B cell (primary cell): ENCODE measurements around the gene OSBP2. TPM values are rescaled to one million over a fixed set of nuclear protein-coding genes. Genes with fewer than 3 reads are reported as not detected.

Source experiments
- ATAC-seq: fragments of 200-7000 bp; cut with Tn5 transposase; one replicate; pipeline ENCODE4 v1.10.0; 2021; ENCODE audit warnings: low read depth, mild to moderate bottlenecking, moderate number of reproducible peaks, moderate library complexity
- CTCF ChIA-PET: fragments of 350-600 bp; sonication (Branson Sonifier 250); formaldehyde crosslinking; loops from one replicate; lab custom pipeline; 2021; ENCODE audit warnings: antibody characterized with exemption, inconsistent platforms; lab: Charles Lee
- POLR2A ChIA-PET: fragments of 350-600 bp; sonication (Branson Sonifier 250); formaldehyde crosslinking; loops from one replicate; lab custom pipeline; 2021; ENCODE audit warnings: antibody characterized with exemption; lab: Charles Lee
- DNase-seq: peaks from one replicate; pipeline ENCODE4 v3.0.0; 2013
- H2AFZ ChIP-seq: 2 replicates; pipeline ENCODE4 v1.6.1; 2012; ENCODE audit warnings: mild to moderate bottlenecking, low read depth, low read length; ENCODE audit not compliant: insufficient read depth, poor library complexity, severe bottlenecking
- H3K27ac ChIP-seq, 2 donors: 1 replicate in 1 of 2; 2 replicates in 1 of 2; pipeline ENCODE4 v1.5.1; 2012 to 2013; ENCODE audit warnings: low read length in 2 of 2, mild to moderate bottlenecking in 2 of 2, moderate library complexity in 1 of 2
- H3K27me3 ChIP-seq, 4 experiments: fragments of 200-600 bp in 1 of 4; sonication (generic) in 1 of 4; replicated peaks in 1 of 4; 1 replicate in 2 of 4; 2 replicates in 2 of 4; pipeline versions ENCODE4 v1.6.1 to v1.7.0; 2013 to 2016; ENCODE audit warnings: low read length in 3 of 4, mild to moderate bottlenecking in 2 of 4, mixed read lengths in 1 of 4, moderate library complexity in 1 of 4; ENCODE audit not compliant: insufficient read depth in 4 of 4, control insufficient read depth in 3 of 4; ENCODE audit errors: control extremely low read depth in 1 of 4
- H3K36me3 ChIP-seq, 2 experiments: replicated peaks in 1 of 2; 1 replicate in 1 of 2; 2 replicates in 1 of 2; pipeline versions ENCODE4 v1.6.1 to v1.7.1; 2013; ENCODE audit warnings: low read length in 1 of 2; ENCODE audit not compliant: insufficient read depth in 2 of 2, control insufficient read depth in 1 of 2; ENCODE audit errors: control extremely low read depth in 1 of 2, extremely low read depth in 1 of 2
- H3K4me1 ChIP-seq, 2 donors: fragments of 200-600 bp in 1 of 2; sonication (generic) in 1 of 2; 1 replicate in 1 of 2; 2 replicates in 1 of 2; pipeline versions ENCODE4 v1.5.1 to v1.6.1; 2013 to 2017; ENCODE audit warnings: low read length in 2 of 2; ENCODE audit not compliant: control insufficient read depth in 2 of 2, insufficient read depth in 2 of 2
- H3K4me2 ChIP-seq: replicated peaks from 2 replicates; pipeline ENCODE3; 2012; ENCODE audit warnings: mild to moderate bottlenecking, low read depth, low read length; ENCODE audit not compliant: poor library complexity, severe bottlenecking
- H3K4me3 ChIP-seq, 5 experiments: fragments of 200-600 bp in 1 of 5; sonication (generic) in 1 of 5; 1 replicate in 3 of 5; 2 replicates in 2 of 5; pipeline versions ENCODE4 v1.5.1 to v1.7.0; 2011 to 2016; ENCODE audit warnings: low read length in 4 of 5, mild to moderate bottlenecking in 4 of 5, low read depth in 2 of 5, control low read depth in 1 of 5, moderate library complexity in 1 of 5; ENCODE audit not compliant: insufficient read depth in 1 of 5; ENCODE audit errors: control extremely low read depth in 1 of 5, extremely low read depth in 1 of 5
- H3K79me2 ChIP-seq: fragments of 200-600 bp; sonication (generic); one replicate; pipeline ENCODE4 v1.6.0; 2016; ENCODE audit warnings: low read length; ENCODE audit not compliant: control insufficient read depth, insufficient read depth
- H3K9ac ChIP-seq: fragments of 200-600 bp; sonication (generic); 2 replicates; pipeline ENCODE4 v1.6.1; 2017; ENCODE audit warnings: mild to moderate bottlenecking, low read length, moderate library complexity
- H3K9me3 ChIP-seq, 3 donors: one replicate each; pipeline versions ENCODE4 v1.6.1 to v1.7.1; 2013; ENCODE audit warnings: low read length in 2 of 3; ENCODE audit not compliant: control insufficient read depth in 2 of 3, insufficient read depth in 1 of 3; ENCODE audit errors: control extremely low read depth in 1 of 3
- H4K20me1 ChIP-seq: 2 replicates; pipeline ENCODE4 v1.6.0; 2012; ENCODE audit warnings: mild to moderate bottlenecking, low read length; ENCODE audit not compliant: insufficient read depth, control insufficient read depth, poor library complexity, severe bottlenecking
- H3K27ac Mint-ChIP-seq: one replicate; pipeline ENCODE4 v1.8.0; 2021; ENCODE audit warnings: mixed read lengths
- H3K27me3 Mint-ChIP-seq: one replicate; pipeline ENCODE4 v1.8.0; 2021; ENCODE audit warnings: mixed read lengths
- H3K4me1 Mint-ChIP-seq: one replicate; pipeline ENCODE4 v1.8.0; 2021; ENCODE audit warnings: mixed read lengths
- H3K4me3 Mint-ChIP-seq: one replicate; pipeline ENCODE4 v1.8.0; 2021; ENCODE audit warnings: mixed read lengths
- H3K9me3 Mint-ChIP-seq: one replicate; pipeline ENCODE4 v1.8.0; 2022; ENCODE audit warnings: mixed read lengths; ENCODE audit not compliant: insufficient read depth
- CTCF ChIP-seq: fragments of 200-600 bp; IDR thresholded peaks from one replicate; pipeline ENCODE4 v1.8.0; 2022; ENCODE audit warnings: antibody characterized with exemption, mild to moderate bottlenecking
- EZH2 ChIP-seq: IDR thresholded peaks from 2 replicates; pipeline ENCODE4 v1.6.1; 2012; ENCODE audit warnings: borderline replicate concordance, low read depth, mild to moderate bottlenecking, moderate library complexity, low read length; ENCODE audit not compliant: insufficient read depth, poor library complexity, severe bottlenecking
- WGBS: methylation state at CpG from one replicate; pipeline ENCODE4 v1.1.5; 2013; ENCODE audit warnings: missing lambda C conversion rate; ENCODE audit not compliant: insufficient coverage; 5-methylcytosine and 5-hydroxymethylcytosine counted together
- intact Hi-C: fragments of 100-400 bp; cut with micrococcal nuclease; formaldehyde crosslinking; loops from one replicate; pipeline ENCODE4 v1.10.0; 2022
- polyA plus RNA-seq: library from polyadenylated mRNA; depleted of rRNA; stranded (reverse); fragments of >200 nt; gene quantifications from 2 replicates; pipeline ENCODE4 v1.2.3, GENCODE V29; 2012
- total RNA-seq, 2 donors: library from RNA; stranded (reverse); fragments of 120-200 nt in 1 of 2; gene quantifications; 1 replicate in 1 of 2; 2 replicates in 1 of 2; pipeline versions ENCODE4 v1.2.3 to v1.2.4, GENCODE V29; 2013 to 2022

The OSBP2 gene
- total and polyA plus RNA-seq, 2 donors (not counting 1 experiment from before 2014, with no cell fraction given) = 0.10 to 1.0 TPM

GRCh38 chr22:30858976-30859713 is 164.5 kb downstream of the OSBP2 start:
- H3K9ac ChIP-seq = no peak overlapping the region
- peaks cover 6% of the 10 kb centered on the region for H3K27me3 Mint-ChIP-seq
- H3K4me2 ChIP-seq = no peak overlapping the region
- WGBS = 94% methylated on average over 9 of the region's 18 CpGs
- no peaks in the 10 kb centered on the region for H3K9me3 Mint-ChIP-seq
- intact Hi-C loops = no loop called here
- H3K36me3 ChIP-seq = no peaks in the 10 kb centered on the region
- no peaks in the 10 kb centered on the region for H3K27me3 ChIP-seq
- peaks cover 0 to 8% (median 0%) of the 10 kb centered on the region in 3 donors for H3K9me3 ChIP-seq
- TF ChIP-seq CTCF = no peak
- no peak for TF ChIP-seq EZH2
- H3K4me1 ChIP-seq = no peaks in the 10 kb centered on the region
- H4K20me1 ChIP-seq = no peaks in the 10 kb centered on the region
- H3K4me3 ChIP-seq = no peak overlapping the region
- DNase-seq (no peak), ATAC-seq (no peak)
- no peak overlapping the region for H3K4me3 Mint-ChIP-seq
- no peak overlapping the region for H3K27ac Mint-ChIP-seq
- CTCF ChIA-PET = no interaction called here
- H3K79me2 ChIP-seq = no peaks in the 10 kb centered on the region
- no peaks in the 10 kb centered on the region for H3K4me1 Mint-ChIP-seq
- no peak overlapping the region for H2AFZ ChIP-seq
- POLR2A ChIA-PET = no interaction called here
- H3K27ac ChIP-seq = no peak overlapping the region

GRCh38 chr22:30859714-30860095 is 165.0 kb downstream of the OSBP2 start:
- H3K27me3 ChIP-seq = no peaks in the 10 kb centered on the region
- H3K27ac Mint-ChIP-seq = no peak overlapping the region
- no peak for DNase-seq

More at GRCh38 chr22:30859714-30860095, 165.0 kb downstream of the OSBP2 start:
- Histone ChIP-seq H4K20me1 (no peaks in the 10 kb centered on the region), H3K9ac (no peak overlapping the region), H3K9me3 (peaks cover 0 to 6% (median 0%) of the 10 kb centered on the region in 3 donors), H2AFZ (no peak overlapping the region), H3K27ac (no peak overlapping the region), H3K4me2 (no peak overlapping the region), H3K79me2 (no peaks in the 10 kb centered on the region), H3K36me3 (no peaks in the 10 kb centered on the region), H3K4me3 (no peak overlapping the region), H3K4me1 (no peaks in the 10 kb centered on the region)
- WGBS = 95% methylated on average over 4 of the region's 7 CpGs
- Mint-ChIP-seq H3K27me3 (peaks cover 3% of the 10 kb centered on the region), H3K4me3 (no peak overlapping the region), H3K4me1 (no peaks in the 10 kb centered on the region), H3K9me3 (no peaks in the 10 kb centered on the region)
- POLR2A ChIA-PET = no interaction called here
- intact Hi-C loops = no loop called here
- no peak for ATAC-seq
- CTCF ChIA-PET = interaction anchor here (0.8 kb wide), 1 partner anchor 31 kb away, joined by 3 read pairs; no protein-coding TSS in a partner anchor
- TF ChIP-seq EZH2 (no peak), CTCF (no peak)
